ENCODE measurements around the gene FKBP4. TPM values are rescaled to one million over a fixed set of nuclear protein-coding genes. Genes with fewer than 3 reads are reported as not detected.

The FKBP4 gene
- total and polyA plus RNA-seq, 2 of the 13 experiments (the other 11 are each of a cell fraction or from before 2014, with no cell fraction given), result 25.7 to 66.1 TPM

DNA sequence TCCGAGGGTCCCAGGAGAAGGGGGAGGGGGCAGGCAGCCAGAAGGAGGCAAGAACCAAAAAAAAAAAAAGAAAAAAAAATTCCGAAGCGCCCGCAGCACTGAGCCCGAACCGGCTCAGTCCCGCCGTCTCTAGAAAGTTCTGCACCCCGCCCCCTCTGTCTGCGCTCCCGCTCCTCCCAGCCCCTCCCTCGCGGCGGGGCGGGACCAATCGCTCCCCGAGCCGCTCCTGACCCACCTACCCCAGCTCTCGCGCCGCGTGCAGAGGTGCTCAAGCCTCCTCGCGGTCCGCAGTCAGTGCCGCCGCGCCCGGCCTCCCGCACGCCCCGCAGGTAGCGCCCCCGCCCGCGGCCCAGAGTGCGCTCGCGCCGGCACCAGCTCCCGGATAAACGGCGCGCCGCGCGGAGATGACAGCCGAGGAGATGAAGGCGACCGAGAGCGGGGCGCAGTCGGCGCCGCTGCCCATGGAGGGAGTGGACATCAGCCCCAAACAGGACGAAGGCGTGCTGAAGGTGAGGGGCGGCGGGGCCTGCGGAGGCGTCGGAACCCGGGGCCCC is at the start of gene FKBP4 (continued):
- TF ChIP-seq, protein P1, sequence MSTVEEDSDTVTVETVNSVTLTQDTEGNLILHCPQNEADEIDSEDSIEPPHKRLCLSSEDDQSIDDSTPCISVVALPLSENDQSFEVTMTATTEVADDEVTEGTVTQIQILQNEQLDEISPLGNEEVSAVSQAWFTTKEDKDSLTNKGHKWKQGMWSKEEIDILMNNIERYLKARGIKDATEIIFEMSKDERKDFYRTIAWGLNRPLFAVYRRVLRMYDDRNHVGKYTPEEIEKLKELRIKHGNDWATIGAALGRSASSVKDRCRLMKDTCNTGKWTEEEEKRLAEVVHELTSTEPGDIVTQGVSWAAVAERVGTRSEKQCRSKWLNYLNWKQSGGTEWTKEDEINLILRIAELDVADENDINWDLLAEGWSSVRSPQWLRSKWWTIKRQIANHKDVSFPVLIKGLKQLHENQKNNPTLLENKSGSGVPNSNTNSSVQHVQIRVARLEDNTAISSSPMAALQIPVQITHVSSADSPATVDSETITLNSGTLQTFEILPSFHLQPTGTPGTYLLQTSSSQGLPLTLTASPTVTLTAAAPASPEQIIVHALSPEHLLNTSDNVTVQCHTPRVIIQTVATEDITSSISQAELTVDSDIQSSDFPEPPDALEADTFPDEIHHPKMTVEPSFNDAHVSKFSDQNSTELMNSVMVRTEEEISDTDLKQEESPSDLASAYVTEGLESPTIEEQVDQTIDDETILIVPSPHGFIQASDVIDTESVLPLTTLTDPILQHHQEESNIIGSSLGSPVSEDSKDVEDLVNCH (CRISPR knock-in tag; IDR thresholded peaks at IDR 0.05), result no peak
- TF ChIP-seq ZNF251 (CRISPR knock-in tag; IDR thresholded peaks at IDR 0.05) (no peak), DDIT3 (CRISPR knock-in tag; IDR thresholded peaks at IDR 0.05) (no peak), SAP130 (CRISPR knock-in tag; IDR thresholded peaks at IDR 0.05; ENCODE audit: low read depth) (peak; percentile 83), ASH2L (IDR thresholded peaks at IDR 0.05; ENCODE audit: insufficient read length, low read depth, low read length) (no peak), HNRNPLL (IDR thresholded peaks at IDR 0.05; ENCODE audit: low read depth, low read length, poor library complexity, severe bottlenecking) (peak; percentile 76), EEA1 (CRISPR knock-in tag; IDR thresholded peaks at IDR 0.05; ENCODE audit: borderline replicate concordance) (peak; percentile 59; the same call in 1 of the 2 replicates), THAP11 (CRISPR knock-in tag; IDR thresholded peaks at IDR 0.05) (peak; percentile 87), ZNF180 (CRISPR knock-in tag; IDR thresholded peaks at IDR 0.05; ENCODE audit: borderline replicate concordance, low read depth) (no peak), ZFX (CRISPR knock-in tag; IDR thresholded peaks at IDR 0.05; ENCODE audit: low read depth) (peak; percentile 58), ZFP91 (CRISPR knock-in tag; IDR thresholded peaks at IDR 0.05; ENCODE audit: borderline replicate concordance) (peak; percentile 31; the same call in 1 of the 2 replicates), HHEX (CRISPR knock-in tag; IDR thresholded peaks at IDR 0.05) (no peak), ARNT (IDR thresholded peaks at IDR 0.05) (no peak), AHR (CRISPR knock-in tag; IDR thresholded peaks at IDR 0.05) (peak; percentile 71; the same call in 1 of the 2 replicates), ZNF558 (CRISPR knock-in tag; IDR thresholded peaks at IDR 0.05; ENCODE audit: borderline replicate concordance) (peak; percentile 59; the same call in 1 of the 2 replicates), KAT7 (CRISPR knock-in tag; IDR thresholded peaks at IDR 0.05; ENCODE audit: borderline replicate concordance) (peak; percentile 50; the same call in 1 of the 2 replicates), RFXANK (CRISPR knock-in tag; IDR thresholded peaks at IDR 0.05) (0 out of 2 replicates have a peak, but pooled peaks have one; percentile 37), PHF20 (CRISPR knock-in tag; IDR thresholded peaks at IDR 0.05) (no peak), NFYC (CRISPR knock-in tag; IDR thresholded peaks at IDR 0.05) (peak; percentile 56), RBAK (CRISPR knock-in tag; IDR thresholded peaks at IDR 0.05) (no peak), ZNF230 (CRISPR knock-in tag; IDR thresholded peaks at IDR 0.05) (0 out of 2 replicates have a peak, but pooled peaks have one; percentile 33), ZNF496 (CRISPR knock-in tag; IDR thresholded peaks at IDR 0.05; ENCODE audit: insufficient replicate concordance) (no peak), ZNF337 (CRISPR knock-in tag; IDR thresholded peaks at IDR 0.05; ENCODE audit: borderline replicate concordance, low read depth) (no peak; the same call in 1 of the 2 replicates), ZNF205 (CRISPR knock-in tag; IDR thresholded peaks at IDR 0.05) (no peak)
- TF ChIP-seq, protein P2, sequence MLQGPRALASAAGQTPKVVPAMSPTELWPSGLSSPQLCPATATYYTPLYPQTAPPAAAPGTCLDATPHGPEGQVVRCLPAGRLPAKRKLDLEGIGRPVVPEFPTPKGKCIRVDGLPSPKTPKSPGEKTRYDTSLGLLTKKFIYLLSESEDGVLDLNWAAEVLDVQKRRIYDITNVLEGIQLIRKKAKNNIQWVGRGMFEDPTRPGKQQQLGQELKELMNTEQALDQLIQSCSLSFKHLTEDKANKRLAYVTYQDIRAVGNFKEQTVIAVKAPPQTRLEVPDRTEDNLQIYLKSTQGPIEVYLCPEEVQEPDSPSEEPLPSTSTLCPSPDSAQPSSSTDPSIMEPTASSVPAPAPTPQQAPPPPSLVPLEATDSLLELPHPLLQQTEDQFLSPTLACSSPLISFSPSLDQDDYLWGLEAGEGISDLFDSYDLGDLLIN (CRISPR knock-in tag; IDR thresholded peaks at IDR 0.05; ENCODE audit: borderline replicate concordance), result no peak
- TF ChIP-seq, protein P3, sequence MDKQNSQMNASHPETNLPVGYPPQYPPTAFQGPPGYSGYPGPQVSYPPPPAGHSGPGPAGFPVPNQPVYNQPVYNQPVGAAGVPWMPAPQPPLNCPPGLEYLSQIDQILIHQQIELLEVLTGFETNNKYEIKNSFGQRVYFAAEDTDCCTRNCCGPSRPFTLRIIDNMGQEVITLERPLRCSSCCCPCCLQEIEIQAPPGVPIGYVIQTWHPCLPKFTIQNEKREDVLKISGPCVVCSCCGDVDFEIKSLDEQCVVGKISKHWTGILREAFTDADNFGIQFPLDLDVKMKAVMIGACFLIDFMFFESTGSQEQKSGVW (CRISPR knock-in tag; IDR thresholded peaks at IDR 0.05; ENCODE audit: borderline replicate concordance), result no peak

All from HepG2 (cell line).